SU-DHL-6 (cell line): ENCODE measurements around the gene PPP2R3B.

Experiments
- H2AFZ ChIP-seq: fragments of 200-600 bp; sonication (generic); 2 replicates; pipeline ENCODE4 v1.6.1; 2014; ENCODE audit warnings: low read depth, mild to moderate bottlenecking, moderate library complexity, mixed read lengths, antibody characterized with exemption, low read length; ENCODE audit not compliant: severe bottlenecking
- H3F3A ChIP-seq: fragments of 200-600 bp; shearing (Covaris generic); 2 replicates; pipeline ENCODE4 v1.6.0; 2016; ENCODE audit warnings: antibody characterized with exemption, mild to moderate bottlenecking; ENCODE audit not compliant: insufficient read depth
- H3K27ac ChIP-seq: fragments of 200-600 bp; sonication (generic); 2 replicates; pipeline ENCODE4 v1.5.1; 2016; ENCODE audit warnings: low read depth, mild to moderate bottlenecking, low read length, moderate library complexity, mixed read lengths
- H3K27me3 ChIP-seq: fragments of 200-600 bp; sonication (generic), shearing (Covaris generic); 2 replicates; pipeline ENCODE4 v1.6.0; 2014; ENCODE audit warnings: mild to moderate bottlenecking, low read length
- H3K36me3 ChIP-seq: fragments of 200-600 bp; sonication (generic); 2 replicates; pipeline ENCODE4 v1.6.1; 2014; ENCODE audit warnings: mild to moderate bottlenecking, low read length, mixed read lengths
- H3K4me2 ChIP-seq: fragments of 300-600, 200-600 bp; shearing (Covaris generic), sonication (generic); 2 replicates; pipeline ENCODE4 v1.6.0; 2014; ENCODE audit warnings: low read length, low read depth, mild to moderate bottlenecking; ENCODE audit not compliant: poor library complexity, severe bottlenecking
- H3K4me3 ChIP-seq: fragments of 200-600 bp; sonication (generic); 2 replicates; pipeline ENCODE4 v1.5.1; 2014; ENCODE audit warnings: antibody characterized with exemption, low read length, mild to moderate bottlenecking, mixed read lengths; ENCODE audit not compliant: insufficient read depth, poor library complexity, severe bottlenecking
- H3K79me2 ChIP-seq: fragments of 200-600 bp; sonication (generic); 2 replicates; pipeline ENCODE4 v1.6.1; 2014; ENCODE audit warnings: mild to moderate bottlenecking, low read length, moderate library complexity; ENCODE audit not compliant: insufficient read depth
- H3K9ac ChIP-seq: fragments of 200-600 bp; sonication (generic); 2 replicates; pipeline ENCODE4 v1.7.0; 2014; ENCODE audit warnings: mild to moderate bottlenecking, low read length
- H3K9me2 ChIP-seq: fragments of 200-600 bp; sonication (generic); replicated peaks from 2 replicates; pipeline ENCODE4 v1.6.1; 2014; ENCODE audit warnings: low read length; ENCODE audit not compliant: insufficient read depth
- H3K9me3 ChIP-seq: fragments of 200-600 bp; sonication (generic); 2 replicates; pipeline ENCODE4 v1.6.1; 2014; ENCODE audit warnings: low read length, mixed read lengths; ENCODE audit not compliant: insufficient read depth
- H4K20me1 ChIP-seq: fragments of 200-600 bp; sonication (generic); 2 replicates; pipeline ENCODE4 v1.6.1; 2014; ENCODE audit warnings: low read depth, mild to moderate bottlenecking, antibody characterized with exemption, low read length, moderate library complexity, mixed read lengths
- EZH2phosphoT487 ChIP-seq: fragments of 200-600 bp; sonication (generic), shearing (Covaris generic); conservative IDR thresholded peaks from 2 replicates; pipeline ENCODE4 v1.6.1; 2018; ENCODE audit warnings: mild to moderate bottlenecking, antibody characterized with exemption, low read length, moderate library complexity, mixed read lengths
- TF ChIP-seq, protein P1 (sequence below): fragments of 200-600 bp; sonication (generic); IDR thresholded peaks from one replicate; pipeline ENCODE4 v1.5.1; 2017; ENCODE audit warnings: antibody characterized with exemption, mild to moderate bottlenecking, low read length, moderate library complexity; ENCODE audit not compliant: insufficient read depth, poor library complexity, severe bottlenecking

The PPP2R3B gene

DNA sequence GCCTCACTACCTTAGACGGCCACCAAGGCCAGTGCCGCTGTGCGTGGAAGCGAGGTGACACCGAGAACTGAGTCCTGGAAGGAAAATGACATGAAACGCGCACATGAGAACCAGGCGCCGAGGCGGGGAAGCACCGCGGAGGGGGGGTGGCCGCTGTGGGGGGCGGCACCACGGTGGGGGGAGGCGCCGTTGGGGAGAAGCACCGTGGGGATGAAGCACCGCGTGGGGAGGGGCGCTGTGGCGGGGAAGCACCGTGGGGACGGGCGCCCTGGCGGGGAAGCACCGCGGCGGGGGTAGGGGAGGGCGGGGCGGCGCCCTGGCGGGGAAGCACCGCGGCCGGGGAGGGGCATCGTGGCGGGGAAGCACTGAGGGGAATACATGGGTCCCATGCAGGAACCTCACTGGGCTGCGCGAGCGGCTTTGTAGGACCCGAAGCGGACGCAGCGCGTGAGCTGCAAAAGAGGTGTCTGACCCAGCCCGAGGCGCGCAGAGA is 28.0 kb downstream of the PPP2R3B start:
- no peaks in the 10 kb centered on the region for H3K79me2 ChIP-seq
- no peaks in the 10 kb centered on the region for H3F3A ChIP-seq
- H3K9me3 ChIP-seq, result no peaks in the 10 kb centered on the region
- no peaks in the 10 kb centered on the region for H3K9me2 ChIP-seq
- no peaks in the 10 kb centered on the region for H3K36me3 ChIP-seq
- H3K9ac ChIP-seq, result no peak overlapping the region
- no peaks in the 10 kb centered on the region for H3K27me3 ChIP-seq
- no peak overlapping the region for H3K27ac ChIP-seq
- TF ChIP-seq EZH2phosphoT487, result no peak
- TF ChIP-seq, protein P1, sequence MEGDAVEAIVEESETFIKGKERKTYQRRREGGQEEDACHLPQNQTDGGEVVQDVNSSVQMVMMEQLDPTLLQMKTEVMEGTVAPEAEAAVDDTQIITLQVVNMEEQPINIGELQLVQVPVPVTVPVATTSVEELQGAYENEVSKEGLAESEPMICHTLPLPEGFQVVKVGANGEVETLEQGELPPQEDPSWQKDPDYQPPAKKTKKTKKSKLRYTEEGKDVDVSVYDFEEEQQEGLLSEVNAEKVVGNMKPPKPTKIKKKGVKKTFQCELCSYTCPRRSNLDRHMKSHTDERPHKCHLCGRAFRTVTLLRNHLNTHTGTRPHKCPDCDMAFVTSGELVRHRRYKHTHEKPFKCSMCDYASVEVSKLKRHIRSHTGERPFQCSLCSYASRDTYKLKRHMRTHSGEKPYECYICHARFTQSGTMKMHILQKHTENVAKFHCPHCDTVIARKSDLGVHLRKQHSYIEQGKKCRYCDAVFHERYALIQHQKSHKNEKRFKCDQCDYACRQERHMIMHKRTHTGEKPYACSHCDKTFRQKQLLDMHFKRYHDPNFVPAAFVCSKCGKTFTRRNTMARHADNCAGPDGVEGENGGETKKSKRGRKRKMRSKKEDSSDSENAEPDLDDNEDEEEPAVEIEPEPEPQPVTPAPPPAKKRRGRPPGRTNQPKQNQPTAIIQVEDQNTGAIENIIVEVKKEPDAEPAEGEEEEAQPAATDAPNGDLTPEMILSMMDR, result no peak
- no peak overlapping the region for H3K4me2 ChIP-seq
- H3K4me3 ChIP-seq, result no peak overlapping the region
- H4K20me1 ChIP-seq, result no peaks in the 10 kb centered on the region
- no peak overlapping the region for H2AFZ ChIP-seq

DNA sequence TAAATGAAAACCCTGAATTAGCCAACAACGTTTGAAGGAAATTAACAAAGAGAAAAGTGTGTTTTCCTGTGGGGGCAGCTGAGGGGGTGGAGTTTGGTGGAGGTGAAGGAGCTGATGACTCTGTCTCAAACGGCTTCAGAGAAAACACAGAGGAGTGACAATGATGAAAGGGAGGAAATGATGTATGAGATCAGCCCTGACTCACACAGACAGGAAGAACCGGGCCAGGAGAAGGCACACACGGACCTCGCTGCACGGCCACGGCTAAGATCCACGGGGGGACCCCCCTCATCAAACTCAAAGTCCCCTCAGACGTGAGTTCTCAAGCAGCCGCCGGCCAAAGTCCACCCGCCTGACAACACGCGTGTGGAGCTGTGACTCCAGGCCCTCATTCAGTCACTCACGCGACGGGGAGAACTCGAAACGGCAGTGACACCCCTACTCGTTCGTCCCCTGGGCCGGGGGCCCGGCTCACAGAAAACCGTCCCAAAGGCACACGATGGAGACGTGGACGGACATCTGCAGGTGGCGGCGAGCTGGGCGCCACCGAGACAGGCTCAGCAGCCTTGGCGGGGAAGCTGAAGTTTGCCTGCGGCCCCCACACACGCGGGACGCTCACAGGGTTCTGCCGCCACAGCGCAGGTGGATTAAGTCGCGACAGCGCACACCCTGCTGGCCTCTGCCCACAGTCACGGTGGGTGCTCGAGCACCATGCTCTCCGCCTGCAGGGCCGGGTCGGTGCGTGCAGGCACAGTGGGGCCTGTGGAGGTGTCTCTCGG is 28.8 kb downstream of the PPP2R3B start:
- no peak overlapping the region for H3K4me3 ChIP-seq
- no peak overlapping the region for H3K9ac ChIP-seq
- no peaks in the 10 kb centered on the region for H3K9me2 ChIP-seq
- no peaks in the 10 kb centered on the region for H3K9me3 ChIP-seq
- no peaks in the 10 kb centered on the region for H4K20me1 ChIP-seq
- H3K27ac ChIP-seq, result no peak overlapping the region
- H3F3A ChIP-seq, result no peaks in the 10 kb centered on the region
- H3K79me2 ChIP-seq, result no peaks in the 10 kb centered on the region
- no peaks in the 10 kb centered on the region for H3K36me3 ChIP-seq
- no peaks in the 10 kb centered on the region for H3K27me3 ChIP-seq
- H2AFZ ChIP-seq, result no peak overlapping the region
- H3K4me2 ChIP-seq, result no peak overlapping the region
- TF ChIP-seq, protein P1, result no peak
- no peak for TF ChIP-seq EZH2phosphoT487

DNA sequence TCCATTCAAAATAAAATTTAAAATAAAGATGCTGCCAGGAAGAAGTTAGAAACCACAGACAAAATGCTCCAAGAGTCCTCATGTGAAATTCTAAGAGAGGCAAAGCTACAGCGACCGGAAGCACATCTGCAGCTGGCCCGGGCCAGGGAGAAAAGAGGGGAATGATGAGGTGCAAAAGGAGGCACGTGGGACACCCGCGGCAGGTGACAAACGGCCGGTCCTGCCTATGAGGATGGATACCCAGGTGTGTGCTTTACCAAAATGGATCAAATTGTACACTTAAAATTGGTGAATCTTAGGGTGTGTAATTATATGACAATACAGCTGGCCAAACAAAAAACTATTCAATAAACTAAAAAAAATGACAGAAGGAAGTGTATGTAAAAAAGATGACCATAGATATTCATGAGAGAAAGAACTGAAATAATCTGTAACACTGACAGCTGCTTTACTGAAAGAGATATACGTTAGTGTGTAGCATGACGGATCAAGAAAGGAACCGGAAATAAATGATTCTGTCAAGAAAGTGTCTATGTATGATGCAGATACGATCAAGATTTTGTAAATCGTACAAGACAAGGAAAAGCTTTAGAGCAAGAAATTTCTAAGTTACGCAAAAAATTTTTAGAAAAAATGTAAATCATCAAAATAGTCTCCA is 29.5 kb downstream of the PPP2R3B start:
- Histone ChIP-seq H3K79me2 (no peaks in the 10 kb centered on the region), H3K9ac (no peak overlapping the region), H3K9me2 (no peaks in the 10 kb centered on the region), H3K9me3 (no peaks in the 10 kb centered on the region), H3K4me2 (no peak overlapping the region), H3F3A (no peaks in the 10 kb centered on the region), H3K4me3 (no peak overlapping the region), H3K36me3 (no peaks in the 10 kb centered on the region), H3K27ac (no peak overlapping the region), H3K27me3 (no peaks in the 10 kb centered on the region), H2AFZ (no peak overlapping the region), H4K20me1 (no peaks in the 10 kb centered on the region)
- TF ChIP-seq, protein P1, result no peak
- TF ChIP-seq EZH2phosphoT487, result no peak
